GM12892 (cell line): ENCODE data around the gene JAZF1.

ENCODE experiments used
- POLR2AphosphoS5 ChIP-seq: IDR thresholded peaks from 2 replicates; pipeline ENCODE4 v1.6.1; 2011; ENCODE audit warnings: low read depth, low read length, control low read depth
- TAF1 ChIP-seq: IDR thresholded peaks from 2 replicates; pipeline ENCODE4 v1.6.1; 2011; ENCODE audit warnings: low read depth, mild to moderate bottlenecking, control low read depth, low read length, borderline replicate concordance

DNA sequence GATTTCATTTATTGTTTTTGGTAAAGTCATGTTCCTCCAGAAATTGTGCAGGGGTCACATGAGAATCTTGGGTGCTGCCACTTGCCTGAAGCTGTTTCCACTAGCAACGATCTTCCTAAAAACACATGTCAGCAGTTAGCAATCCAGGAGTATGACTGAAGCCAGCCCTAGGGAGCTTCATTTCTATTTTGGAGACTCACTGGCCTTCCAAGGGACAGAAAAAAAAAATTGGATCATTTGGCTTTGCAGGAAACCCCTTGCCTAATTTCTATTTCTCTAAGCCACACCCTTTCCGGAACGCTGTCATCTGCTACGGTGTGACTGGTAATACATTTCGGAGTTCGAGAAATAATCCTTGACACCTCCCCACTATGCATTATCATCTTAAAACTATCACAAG lies 236.0 kb downstream of the JAZF1 start:
- TF ChIP-seq POLR2AphosphoS5 (no peak), TAF1 (no peak)
